Posterior cingulate gyrus (tissue), 11 donors: Measurements from ENCODE around the gene SLA2.
"Not testable (repeated sequence)": the region's sequence is repeated elsewhere in the genome, so short reads cannot be mapped to it uniquely, and the experiment has no call there.

ENCODE experiments used
- DNase-seq, 10 donors: peaks; one replicate each; pipeline versions ENCODE4 v3.0.0 to v3.0.0-alpha.2; 2020 to 2021; ENCODE audit warnings: mixed read lengths in 3 of 10
- intact Hi-C: fragments of 100-400 bp; cut with DNase I; formaldehyde crosslinking; loops from one replicate; pipeline ENCODE4 v1.15.1; 2023

SLA2 gene

GRCh38 chr20:36645998-36646397 lies at the start of gene SLA2:
SLA2 (minus strand) TSS chr20:36646196; CDS start chr20:36641335, 4,861 bp downstream.
- intact Hi-C loops: no loop called here
- DNase-seq: peak in 1 of 10 donors; percentile 73

- intact Hi-C loops, DNase-seq: not testable (repeated sequence)
These were observed 49.5 kb upstream of the SLA2 start for GRCh38 chr20:36695467-36695866.

- intact Hi-C loops: no loop called here
- no peak for DNase-seq
These were observed 42.6 kb upstream of the SLA2 start for GRCh38 chr20:36688630-36689029.

GRCh38 chr20:36687850-36688249 lies 41.9 kb upstream of the SLA2 start:
- intact Hi-C loops: no loop called here
- DNase-seq: no peak

GRCh38 chr20:36686944-36687343 lies 40.9 kb upstream of the SLA2 start:
- intact Hi-C loops: no loop called here
- DNase-seq: no peak

- intact Hi-C loops: no loop called here
These were observed 40.5 kb upstream of the SLA2 start for GRCh38 chr20:36686504-36686903.

GRCh38 chr20:36684747-36685146 lies 38.8 kb upstream of the SLA2 start:
- intact Hi-C loops: no loop called here
- DNase-seq: no peak

More at GRCh38 chr20:36686504-36686903, 40.5 kb upstream of the SLA2 start:
- DNase-seq: no peak

- no peak for DNase-seq
- intact Hi-C loops: no loop called here
These were observed 36.3 kb upstream of the SLA2 start for GRCh38 chr20:36682311-36682710.

- DNase-seq: no peak
- intact Hi-C loops: no loop called here
These were observed 31.4 kb upstream of the SLA2 start for GRCh38 chr20:36677422-36677771.

- intact Hi-C loops: no loop called here
- no peak for DNase-seq
These were observed 30.9 kb upstream of the SLA2 start for GRCh38 chr20:36676701-36677421.

GRCh38 chr20:36675545-36675944 lies 29.5 kb upstream of the SLA2 start:
- intact Hi-C loops: not testable (repeated sequence)

GRCh38 chr20:36672991-36673390 lies 27.0 kb upstream of the SLA2 start:
- DNase-seq: no peak
- intact Hi-C loops: no loop called here

More at GRCh38 chr20:36675545-36675944, 29.5 kb upstream of the SLA2 start:
- DNase-seq: not testable (repeated sequence)

GRCh38 chr20:36670665-36671357 lies 24.8 kb upstream of the SLA2 start:
- DNase-seq: no peak

GRCh38 chr20:36666181-36666740 lies 20.3 kb upstream of the SLA2 start:
- intact Hi-C loops: no loop called here
- no peak for DNase-seq

More at GRCh38 chr20:36670665-36671357, 24.8 kb upstream of the SLA2 start:
- intact Hi-C loops: no loop called here

- intact Hi-C loops: no loop called here
- DNase-seq: no peak
These were observed 17.0 kb upstream of the SLA2 start for GRCh38 chr20:36663031-36663430.

- no peak for DNase-seq
- intact Hi-C loops: no loop called here
These were observed 12.3 kb upstream of the SLA2 start for GRCh38 chr20:36658300-36658699.

- intact Hi-C loops: no loop called here
- no peak for DNase-seq
These were observed 10.7 kb upstream of the SLA2 start for GRCh38 chr20:36656733-36657132.

- no peak for DNase-seq
- intact Hi-C loops: no loop called here
These were observed 9.0 kb upstream of the SLA2 start for GRCh38 chr20:36655004-36655403.

GRCh38 chr20:36654506-36654905 lies 8.5 kb upstream of the SLA2 start:
- DNase-seq: peak in 1 of 10 donors; percentile 49
- intact Hi-C loops: no loop called here

GRCh38 chr20:36653456-36653855 lies 7.5 kb upstream of the SLA2 start:
- intact Hi-C loops: no loop called here
- peak in 1 of 10 donors; percentile 52 for DNase-seq
